GM15510 (cell line): ENCODE data around the gene SLC2A3.

Experiments used
- POLR2A ChIP-seq: IDR thresholded peaks from 3 replicates; pipeline ENCODE4 v1.6.1; 2011; ENCODE audit warnings: borderline replicate concordance; ENCODE audit not compliant: insufficient read length; ENCODE audit errors: extremely low read depth

Gene SLC2A3

DNA sequence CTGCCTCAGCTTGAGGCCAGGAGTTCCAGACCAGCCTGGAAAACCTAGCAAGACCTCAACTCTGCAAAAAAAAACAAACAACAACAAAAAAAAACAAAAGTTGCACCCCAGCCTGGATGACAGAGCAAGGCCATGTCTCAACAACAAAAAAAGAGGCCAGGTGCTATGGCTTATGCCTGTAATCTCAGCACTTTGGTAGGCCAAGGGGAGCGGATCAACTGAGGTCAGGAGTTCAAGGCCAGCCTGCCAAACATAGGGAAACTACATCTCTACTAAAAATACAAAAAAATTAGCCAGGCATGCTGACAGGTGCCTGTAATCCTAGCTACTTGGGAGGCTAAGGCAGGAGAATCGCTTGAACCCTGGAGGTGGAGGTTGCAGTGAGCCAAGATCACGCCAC is 56.7 kb downstream of the SLC2A3 start:
- TF ChIP-seq POLR2A, result no peak

GRCh38 chr12:7877420-7877819 is 58.6 kb downstream of the SLC2A3 start:
- TF ChIP-seq POLR2A, result no peak

DNA sequence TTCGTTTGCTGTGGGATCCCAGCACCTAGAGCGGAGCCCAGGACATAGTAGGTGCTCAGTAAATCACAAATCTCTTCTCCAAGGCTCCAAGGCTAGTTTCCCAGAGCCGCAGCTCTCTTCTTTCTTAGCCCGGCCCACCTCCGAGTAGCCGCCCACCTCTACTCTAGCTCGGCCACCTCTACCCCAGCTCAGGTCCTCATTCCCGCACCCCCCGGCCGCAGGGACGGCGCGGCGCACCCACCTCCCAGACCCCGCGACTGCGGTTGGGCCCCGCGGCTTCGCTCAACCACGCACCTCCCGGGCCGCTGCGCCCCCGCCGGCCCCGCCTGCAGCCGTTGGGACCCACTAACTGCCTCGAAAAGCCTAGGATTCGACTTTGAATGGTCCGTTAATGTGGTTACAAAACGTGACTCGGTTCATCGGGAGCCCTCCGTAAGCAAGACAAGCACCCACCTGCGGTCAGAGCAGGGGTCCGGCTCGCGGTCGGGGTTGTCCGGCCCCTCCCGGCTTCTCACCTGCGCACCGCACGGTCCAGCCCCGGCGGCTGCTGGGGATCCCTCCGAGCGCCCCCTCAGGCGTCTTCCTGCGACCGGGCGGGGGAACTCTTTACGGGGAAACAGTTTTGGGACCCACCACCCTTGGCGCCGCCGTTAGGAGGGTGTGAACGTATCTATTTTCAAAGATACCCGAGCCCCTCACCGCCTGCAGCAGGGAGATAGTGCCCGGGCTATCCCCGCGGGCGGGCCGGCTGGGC is 63.2 kb downstream of the SLC2A3 start, which contains the start of gene SLC2A14:
TSS of gene SLC2A14 (minus strand) at position 350 of the 754 bp plus-strand sequence. CDS start 3,035 bp downstream, outside the sequence.
- no peak for TF ChIP-seq POLR2A

DNA sequence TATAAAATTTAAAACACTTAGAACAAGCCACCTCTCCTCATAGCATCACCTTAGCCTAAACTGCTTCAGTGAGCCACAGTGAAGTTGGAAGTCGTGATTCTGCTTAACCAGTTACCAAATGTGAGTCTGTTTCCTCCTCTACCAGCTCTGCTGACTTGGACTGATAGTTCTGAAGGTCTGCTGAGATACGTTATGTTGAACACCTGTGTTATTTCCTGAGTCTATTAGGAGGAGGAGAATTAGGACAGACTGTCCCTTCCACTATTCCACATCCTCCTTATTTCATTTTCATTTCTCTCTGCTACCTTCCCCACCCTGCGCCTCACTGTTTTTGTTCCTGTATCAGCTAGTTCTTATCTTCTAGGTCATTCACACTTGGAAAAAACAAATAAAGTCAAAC is 65.7 kb downstream of the SLC2A3 start:
- no peak for TF ChIP-seq POLR2A
